Activated CD4-positive, CD25-positive, alpha-beta regulatory T cell (primary cell): ENCODE measurements around the gene POU2F2.

Experiments used
- DNase-seq, 4 experiments: peaks; one replicate each; lab custom pipeline; 2025; lab: John Stamatoyannopoulos, UW

The POU2F2 gene

DNA sequence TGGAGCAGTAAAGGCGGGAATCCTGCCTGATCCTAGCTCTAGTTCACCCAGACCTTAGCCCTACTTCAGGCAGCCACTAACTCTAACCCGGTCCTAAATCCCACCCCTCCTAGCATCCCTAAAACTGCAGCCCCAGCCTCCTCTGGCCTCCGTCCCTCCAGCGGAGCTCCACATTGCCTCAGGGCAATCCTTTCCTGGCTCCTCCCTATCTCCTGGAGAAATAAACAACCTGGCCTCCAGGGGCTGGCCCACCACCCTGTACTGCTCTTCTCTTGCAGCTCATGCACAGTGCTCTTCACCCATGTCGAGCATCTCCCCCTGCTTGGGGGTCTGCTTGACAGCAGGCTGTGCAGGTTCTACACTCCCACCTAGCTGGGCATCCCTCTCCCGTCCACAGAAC, 6.7 kb downstream of the POU2F2 start:
- no peak for DNase-seq

DNA sequence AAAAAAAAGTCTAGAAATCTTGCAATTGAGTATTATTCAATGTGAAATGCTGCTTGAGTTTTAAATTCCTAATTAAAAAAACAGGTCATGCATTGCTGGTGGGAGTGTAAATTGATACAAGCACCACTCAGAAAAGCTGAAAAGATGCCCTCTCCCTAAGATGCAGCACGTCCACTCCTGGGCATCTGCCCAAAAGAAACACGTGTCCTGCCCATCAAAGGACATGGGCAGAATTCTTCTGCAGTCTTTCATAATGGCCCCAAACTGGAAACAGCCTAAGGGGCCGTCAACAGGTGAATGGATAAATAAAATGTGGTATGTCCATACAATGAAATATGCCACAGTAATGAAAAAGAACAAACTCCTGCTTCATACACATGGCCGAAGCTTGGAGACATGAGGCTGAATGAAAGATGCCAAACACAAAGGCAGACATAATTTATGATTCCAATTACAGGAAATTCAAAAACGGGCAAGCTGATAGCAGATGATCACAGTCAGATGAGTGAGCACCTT, 7.8 kb downstream of the POU2F2 start:
- DNase-seq = no peak

DNA sequence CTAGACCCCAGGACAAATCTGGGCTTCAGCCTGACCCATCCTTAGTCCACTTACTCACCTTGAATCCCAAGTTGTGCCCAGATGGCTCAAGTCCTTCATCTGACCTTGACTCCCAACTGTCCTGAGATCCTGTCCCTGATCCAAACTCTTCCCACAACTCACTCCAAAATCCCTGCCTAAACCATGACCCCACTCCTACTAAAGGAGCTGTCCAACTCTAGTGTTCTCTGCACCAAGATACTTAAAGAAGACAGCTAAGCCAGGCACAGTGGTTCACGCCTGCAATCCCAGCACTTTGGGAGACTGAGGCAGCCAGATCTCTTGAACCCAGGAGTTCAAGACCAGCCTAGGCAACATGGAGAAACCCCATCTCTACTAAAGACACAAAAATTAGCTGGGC, 8.5 kb downstream of the POU2F2 start:
- DNase-seq = no peak

DNA sequence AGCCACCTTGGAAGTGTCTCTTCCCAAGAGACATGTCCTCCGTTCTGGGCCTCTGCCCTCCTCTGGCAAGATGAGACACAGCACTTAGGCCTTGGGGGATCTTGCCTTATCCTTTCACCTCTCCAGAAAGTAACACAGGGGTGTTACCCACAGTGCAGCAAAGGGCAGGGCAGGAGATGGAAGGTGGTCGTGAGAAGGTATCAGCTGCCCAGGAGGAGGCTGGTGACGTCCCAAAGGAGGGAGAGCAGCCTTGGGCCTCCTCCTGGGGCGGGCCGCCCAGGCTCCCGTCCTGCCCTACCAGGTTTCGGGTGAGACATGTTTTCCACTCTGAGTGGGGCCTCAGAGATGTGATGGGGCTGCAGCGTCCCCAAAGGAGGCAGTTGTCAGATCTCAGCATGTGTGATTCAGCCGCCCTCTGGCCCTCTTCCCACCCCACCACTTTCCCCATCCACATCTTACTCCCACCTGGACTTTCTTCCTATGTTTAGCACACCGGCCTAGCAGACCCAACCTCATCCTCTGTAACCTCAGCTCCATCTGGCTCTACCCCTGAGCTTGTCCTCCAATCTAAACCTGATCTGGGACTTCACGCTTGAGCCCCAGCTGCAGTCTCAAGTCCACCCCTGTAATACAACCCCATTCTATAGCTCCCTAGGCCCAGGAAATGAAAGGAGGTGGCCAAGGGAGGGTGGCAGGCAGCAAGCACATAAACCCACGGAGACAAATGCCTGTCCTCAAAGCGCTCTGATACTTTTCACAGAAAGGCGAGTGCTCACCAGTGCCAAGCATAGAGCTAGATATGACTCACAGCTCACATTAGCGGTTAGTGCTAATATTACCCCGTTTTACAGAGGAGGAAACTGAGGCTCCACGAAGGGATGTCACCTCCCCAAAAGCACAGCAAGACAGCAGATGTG, 9.3 kb downstream of the POU2F2 start:
- peak in 2 of 4 experiments; percentile 44 to 54 for DNase-seq

DNA sequence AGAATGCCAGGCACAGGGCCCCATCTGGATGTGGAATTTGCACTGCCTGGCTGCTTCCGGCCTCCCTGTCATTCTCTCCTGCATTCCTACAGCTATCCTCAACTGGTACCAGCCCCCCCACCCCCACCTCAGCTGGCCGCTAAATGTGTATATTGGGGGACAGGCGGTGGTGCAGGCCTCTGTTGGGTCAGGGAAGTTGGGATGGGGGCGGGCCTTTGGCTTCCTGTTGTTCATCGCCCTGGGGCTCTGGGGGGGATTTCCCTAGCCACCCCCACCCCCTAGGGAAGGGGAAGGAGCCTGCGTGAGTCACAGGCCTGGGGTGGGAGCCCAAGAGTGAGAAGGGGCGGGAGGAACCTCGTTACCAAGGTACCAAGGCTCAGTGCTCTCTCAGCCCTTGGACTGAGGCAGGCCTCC, 10.6 kb downstream of the POU2F2 start:
- peak; percentile 31 to 65 (median 58) for DNase-seq

DNA sequence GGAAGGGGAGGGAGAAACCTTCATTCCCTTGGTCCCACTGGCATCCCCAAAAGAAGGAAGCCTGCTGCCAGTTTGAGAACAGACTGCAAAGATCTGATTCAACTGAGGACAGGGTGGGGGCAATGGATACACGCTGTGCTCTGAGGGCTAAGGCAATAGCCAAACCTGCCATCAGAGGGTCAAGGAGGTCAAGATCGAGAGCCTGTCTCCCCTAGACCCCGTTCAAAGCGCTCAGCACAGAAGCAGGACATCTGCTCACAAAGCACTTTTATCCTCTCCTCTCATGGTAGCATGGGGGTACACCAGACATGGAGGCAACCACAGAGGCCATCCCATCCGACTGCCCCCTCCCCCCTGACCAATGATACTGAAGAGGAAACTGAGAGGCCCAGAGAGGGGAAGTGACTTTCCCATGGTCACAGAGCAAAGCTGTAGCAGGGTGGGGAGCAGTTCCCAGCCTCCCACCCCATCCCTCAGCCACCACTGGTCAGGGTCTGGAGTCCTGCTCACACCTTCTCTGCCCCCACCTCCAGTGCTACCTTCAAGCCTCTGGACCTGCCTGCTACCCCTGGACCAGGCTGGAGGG, 11.1 kb downstream of the POU2F2 start:
- no peak for DNase-seq

DNA sequence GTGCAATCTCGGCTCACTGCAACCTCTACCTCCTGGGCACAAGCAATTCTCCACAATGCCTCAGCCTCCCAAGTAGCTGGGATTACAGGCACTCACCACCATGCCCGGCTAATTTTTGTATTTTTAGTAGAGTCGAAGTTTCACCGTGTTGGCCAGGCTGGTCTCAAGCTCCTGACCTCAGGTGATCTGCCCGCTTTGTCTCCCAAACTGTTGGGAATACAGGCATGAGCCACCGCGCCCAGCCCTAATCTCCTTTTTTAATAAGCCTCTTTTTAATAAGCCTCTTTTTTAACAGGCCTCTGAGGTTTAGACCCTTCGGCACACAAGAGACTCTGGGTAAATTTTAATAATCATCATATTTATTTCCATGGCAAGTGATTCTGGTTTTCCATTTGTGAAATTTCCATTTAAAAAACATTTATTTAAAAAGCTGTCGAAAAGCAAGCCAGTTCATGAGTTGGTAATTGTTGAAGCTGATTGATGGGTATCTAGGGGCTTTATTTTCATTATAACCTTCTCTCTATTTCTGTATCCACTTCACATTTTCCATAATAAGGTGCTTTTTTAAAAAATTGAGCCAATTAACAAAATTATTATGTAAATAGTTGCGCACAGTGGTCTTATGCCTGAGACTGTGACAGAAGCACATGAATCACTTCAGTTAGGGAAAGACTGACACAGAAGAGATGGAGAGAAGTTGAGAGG, 11.8 kb downstream of the POU2F2 start:
- DNase-seq = no peak

DNA sequence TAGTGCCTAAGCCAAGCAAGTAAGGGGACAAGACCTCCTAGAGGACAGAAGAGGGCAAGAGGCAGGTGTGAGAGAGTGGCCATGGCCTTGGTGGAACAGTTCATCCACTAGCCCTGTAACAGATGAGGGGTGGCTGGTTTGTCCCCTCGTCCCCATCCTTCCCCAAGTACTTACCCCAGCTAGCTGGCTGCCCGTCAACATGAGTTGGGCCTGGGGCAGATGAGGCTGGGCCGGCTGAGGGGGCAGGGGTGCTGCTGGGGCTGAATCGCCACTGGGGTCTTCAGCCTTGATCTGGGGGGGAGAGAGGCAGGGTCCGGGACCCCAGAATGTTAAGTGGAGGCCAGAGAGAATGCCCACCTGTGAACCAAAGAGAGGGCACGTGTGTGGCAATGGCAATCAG, 15.2 kb downstream of the POU2F2 start:
- no peak for DNase-seq

DNA sequence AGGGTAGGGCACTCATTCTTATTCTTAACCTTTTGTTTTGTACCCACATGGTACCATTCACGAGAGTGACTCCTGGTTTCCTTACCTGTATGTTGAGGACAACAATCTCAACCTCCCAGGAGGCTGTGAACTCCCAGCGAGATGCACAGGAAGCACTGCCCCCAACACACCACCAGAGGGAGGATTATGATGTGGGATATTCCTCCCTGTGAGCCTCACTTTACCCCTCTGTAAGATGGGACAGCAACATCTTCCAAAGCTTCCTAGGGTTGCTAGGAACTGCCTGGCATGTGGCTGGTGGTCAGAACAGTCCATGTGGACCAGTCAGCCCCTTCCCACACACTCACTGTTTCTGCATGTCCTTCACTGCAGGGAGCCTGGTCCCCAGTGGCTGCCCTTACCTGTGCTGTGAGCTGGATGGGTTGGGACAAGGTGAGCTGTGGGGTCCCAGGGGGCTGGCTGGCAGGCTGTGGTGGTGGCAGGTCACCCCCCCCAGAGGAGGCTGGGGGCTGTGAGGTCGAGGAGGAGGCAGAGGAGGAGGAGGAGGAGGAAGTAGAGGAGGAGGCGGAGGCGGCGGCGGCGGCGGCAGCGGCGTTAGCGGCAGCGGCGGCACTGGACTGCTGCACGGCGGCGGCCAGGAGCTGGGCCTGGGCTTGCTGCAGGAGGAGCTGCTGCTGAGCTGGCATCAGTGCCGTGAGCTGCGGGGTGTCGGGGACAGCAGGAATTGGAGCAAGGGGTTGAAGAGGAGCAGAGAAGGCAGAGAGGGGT, 15.8 kb downstream of the POU2F2 start:
- DNase-seq = no peak

DNA sequence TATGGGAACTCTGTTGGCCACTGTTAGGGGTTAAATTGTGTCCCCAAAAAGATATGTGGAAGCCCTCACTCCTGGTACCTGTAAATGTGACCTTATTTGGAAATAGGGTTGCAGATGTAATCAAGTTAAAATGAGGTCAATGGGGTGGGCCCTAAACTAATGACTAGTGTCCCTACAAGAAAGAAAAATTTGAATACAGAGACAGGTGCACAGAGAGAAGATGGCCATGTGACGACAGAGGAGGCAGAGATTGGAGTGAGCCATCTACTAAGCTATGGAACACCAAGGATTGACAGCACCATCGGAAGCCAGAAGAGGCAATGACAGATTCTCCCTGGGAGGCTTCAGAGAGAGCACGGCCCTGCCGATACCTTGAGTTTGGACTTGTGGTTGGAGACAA, 16.5 kb downstream of the POU2F2 start:
- no peak for DNase-seq

DNA sequence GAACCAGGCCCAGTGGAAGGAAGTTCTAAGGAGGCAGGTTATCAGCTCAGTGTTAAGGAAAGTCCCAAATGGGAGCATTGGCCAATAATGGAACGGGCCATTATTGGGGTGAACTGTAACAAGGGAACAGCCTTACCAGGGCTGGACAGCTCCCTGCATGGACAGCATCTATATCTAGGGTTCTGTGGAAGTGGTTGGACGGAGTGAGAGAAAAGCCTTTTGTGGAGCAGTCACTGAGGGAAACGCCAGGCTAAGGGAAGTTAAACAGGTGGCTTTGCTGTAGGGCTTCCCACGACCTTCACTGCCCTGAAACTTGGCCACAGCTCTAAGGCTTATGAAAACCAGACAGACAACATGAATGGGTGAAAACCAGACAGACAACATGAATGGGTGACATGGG, 17.0 kb downstream of the POU2F2 start:
- DNase-seq = no peak

DNA sequence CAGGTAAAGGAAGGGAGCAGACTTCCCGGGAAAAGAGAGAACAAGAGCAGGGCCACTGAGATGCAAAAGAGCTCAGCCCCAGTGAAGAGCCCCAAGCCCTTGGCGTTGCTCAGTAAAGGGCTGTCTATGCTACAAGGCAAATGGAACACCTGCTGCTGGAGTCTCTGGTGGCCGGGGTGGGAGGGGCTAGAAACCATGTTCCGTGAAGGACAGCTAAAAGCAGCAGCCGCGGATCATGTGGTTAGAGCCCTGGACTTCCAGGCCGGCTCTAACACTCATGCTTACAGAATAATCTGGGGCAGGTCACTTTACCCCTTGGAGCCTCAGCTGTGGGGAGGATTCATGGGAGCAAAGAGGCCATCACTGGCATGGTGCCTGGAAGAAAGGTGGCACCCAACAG, 17.8 kb downstream of the POU2F2 start:
- no peak for DNase-seq

DNA sequence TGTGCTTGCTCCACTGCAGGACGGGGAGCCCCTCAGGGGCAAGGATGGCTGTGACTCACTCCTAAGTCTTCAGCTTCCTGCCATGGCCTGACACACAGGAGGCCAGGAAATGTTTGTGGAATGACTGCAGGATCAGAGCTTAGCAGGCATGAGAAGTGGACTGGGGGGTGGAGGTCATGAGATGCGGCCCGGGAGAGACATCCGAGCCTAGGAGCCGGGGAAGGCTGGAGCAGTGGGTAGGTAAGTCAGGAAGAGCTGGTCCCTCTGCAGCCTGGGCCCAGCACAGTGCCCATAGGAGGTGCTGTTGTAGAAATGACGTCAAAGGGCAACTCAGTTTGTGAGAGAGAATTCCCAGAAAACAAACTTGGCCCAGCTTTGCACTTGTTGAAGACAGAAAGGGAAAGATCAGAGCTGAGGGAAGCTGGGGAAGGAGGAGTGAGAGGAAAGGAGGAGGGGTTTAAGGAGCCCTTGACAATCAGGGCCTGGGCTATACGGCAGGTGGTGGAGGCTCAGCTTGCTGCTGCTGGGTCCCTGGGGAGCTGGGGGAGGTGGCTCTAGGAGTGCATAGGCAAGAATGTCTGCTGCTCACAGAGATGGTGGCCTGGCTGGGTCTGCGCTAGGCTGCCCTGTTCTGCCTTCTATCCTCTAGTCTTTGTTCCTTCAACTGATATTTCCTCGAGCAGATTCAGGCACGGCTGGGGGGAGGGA, 18.5 kb downstream of the POU2F2 start:
- DNase-seq = no peak

DNA sequence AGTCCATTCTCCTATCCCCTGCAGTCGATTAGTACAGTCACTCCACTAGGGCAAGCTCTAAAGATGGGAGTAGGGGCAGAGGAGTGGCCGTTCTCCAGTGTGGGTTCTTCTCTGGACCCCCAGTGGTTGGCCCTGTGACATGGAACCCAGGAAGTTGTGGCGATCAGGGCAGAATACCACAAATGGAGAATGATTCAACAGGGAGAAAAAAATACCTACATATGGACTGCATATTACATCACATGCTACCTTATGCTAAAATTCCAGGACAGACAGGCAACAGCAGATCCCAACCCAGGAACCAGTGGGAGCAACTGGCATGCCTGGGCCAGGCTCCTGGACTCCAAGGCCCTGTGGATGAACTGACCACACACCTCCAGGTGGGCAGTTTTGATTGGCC, 20.4 kb downstream of the POU2F2 start:
- DNase-seq = no peak

DNA sequence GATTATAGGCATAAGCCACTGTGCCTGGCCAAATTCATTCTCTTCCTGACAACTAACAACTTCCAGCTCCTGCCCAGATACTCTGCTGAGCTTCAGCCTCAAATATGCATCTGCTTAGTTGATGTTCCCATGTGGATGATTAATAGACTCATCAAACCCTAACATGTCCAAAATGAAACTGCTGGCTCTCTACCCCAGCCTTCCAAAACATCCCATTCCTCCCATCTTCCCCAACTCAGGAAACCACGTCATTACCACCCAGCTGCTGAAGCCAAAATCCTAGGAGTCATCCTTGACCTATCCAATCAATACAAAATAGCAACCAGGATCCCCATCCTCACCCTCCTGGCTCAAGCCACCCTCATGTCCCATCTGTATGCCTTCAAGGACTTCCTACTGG, 20.9 kb downstream of the POU2F2 start:
- no peak for DNase-seq

DNA sequence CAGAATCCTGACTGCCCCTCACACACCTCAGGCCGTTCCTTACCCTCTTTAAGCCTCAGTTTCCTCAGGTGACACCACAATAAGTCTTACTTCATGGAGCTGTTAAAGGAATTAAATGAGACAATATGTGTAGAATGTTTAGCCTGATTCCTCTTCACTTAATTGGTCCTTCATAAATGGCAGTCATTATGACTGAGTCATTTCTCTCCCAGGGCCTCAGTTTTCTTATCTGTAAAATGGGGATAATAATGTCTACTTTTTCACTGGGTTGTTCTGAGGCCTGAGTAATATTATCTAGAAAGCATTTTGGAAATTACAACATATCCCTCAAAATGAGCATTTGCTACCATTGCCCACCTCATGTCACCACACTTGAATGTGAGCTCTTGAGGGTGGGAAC, 21.6 kb downstream of the POU2F2 start:
- DNase-seq = no peak

DNA sequence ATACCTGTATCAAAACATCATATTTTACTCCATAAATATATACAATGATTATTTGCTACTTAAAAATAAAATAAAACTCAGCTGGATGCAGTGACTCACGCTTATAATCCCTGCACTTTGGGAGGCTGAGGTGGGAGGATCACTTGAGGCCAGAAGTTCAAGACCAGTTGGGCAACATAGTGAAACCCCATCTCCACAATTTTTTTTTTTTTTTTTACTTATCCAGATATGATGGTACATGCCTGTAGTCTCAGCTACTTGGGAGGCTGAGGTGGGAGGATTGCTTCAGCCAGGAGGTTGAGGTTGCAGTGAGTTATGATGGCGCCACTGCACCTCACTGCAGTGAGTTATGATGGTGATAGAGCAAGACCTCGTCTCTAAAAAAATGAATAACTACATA, 22.4 kb downstream of the POU2F2 start:
- DNase-seq = no peak

DNA sequence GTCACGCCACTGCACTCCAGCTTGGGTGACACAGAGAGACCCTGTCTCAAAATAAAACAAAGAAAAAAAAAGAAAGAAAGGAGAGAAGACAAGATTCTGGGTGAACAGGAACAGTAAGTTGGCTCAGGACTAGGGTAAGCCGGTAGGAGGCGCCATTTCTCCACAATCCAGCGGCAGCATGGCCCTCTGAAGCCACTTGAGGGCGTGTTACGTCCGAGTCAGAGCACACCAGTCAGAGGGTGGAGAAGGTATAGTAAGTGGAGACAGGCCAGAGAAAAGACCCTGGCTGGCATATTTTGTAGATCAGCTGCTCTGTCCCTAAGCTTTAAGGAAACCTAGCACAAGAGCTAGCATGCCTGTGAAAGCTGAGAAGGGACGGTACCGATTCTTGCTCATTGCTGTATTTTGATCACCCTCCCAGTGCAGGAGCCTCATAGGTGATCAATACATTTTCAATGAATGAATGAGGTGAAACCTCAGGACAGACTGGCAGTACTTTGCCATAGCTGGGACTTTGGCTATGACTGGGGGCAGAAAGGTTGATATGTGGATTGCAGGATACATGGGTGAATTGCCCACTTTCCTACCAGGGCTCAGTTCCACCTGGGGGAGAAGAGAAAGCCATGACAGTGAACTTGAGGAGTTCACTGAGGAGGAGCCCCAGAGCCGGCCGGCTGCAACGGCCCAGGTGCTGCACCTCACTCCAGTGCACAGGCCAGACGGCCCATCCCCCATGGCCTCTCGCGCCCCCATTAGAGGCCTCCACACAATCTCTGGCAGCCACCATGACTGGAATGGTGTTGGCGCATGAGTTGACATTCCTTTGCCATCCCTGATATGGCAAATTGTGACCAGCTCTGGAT, 23.5 kb downstream of the POU2F2 start:
- DNase-seq = peak; percentile 72 to 82 (median 81)

DNA sequence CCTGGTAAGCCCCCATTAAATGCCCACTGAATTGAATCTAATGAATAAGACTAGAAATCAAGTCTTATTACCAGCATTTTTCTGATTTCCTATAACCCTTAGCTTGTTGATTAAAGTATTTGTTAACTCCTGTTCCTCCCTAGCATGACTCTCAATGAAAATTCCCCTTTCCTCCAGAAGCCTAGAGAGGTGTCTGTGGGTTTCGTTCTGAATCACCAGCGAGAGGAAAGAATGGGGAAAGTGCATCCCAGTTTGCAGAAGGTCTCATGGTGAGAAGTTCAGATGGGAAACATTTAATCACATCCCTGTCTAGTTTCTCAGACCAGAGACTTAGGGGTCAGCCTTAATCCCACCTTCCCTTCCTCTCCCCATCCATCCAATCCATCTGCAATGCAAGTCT, 26.9 kb downstream of the POU2F2 start:
- no peak for DNase-seq

DNA sequence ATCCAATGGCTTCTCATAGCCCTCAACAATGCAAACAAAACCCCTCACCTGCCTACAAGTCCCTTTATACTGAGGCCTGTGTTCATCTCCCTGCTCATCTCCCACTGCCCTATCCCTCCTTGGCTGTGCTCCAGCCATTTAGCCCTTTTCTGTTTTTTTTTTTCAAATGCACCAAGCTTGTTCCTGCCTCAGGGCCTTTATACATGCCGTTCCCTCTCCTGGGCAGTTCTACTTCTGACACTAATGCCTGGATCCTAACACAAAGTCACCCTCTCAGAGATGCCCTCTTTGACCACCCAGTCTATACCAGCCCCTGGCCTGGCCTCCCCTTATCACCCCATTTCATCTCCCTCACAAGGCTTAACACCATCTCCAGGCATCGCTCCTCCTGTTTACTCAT, 29.4 kb downstream of the POU2F2 start:
- no peak for DNase-seq
